Measurements from ENCODE around the gene TAS2R40. TPM values are rescaled to one million over a fixed set of nuclear protein-coding genes. Genes with fewer than 3 reads are reported as not detected.

Gene TAS2R40
- total RNA-seq, 4 donors from 2014 or later = not detected

- no peak overlapping the region for H3K4me3 ChIP-seq
- DNase-seq = no peak
- no peak for TF ChIP-seq POLR2AphosphoS5 (IDR thresholded peaks at IDR 0.05)
- no peak for TF ChIP-seq CTCF (IDR thresholded peaks at IDR 0.05)
- no peak for TF ChIP-seq EP300 (IDR thresholded peaks at IDR 0.05; ENCODE audit: low read depth)
- TF ChIP-seq POLR2A (IDR thresholded peaks at IDR 0.05) = no peak
- H3K9me3 ChIP-seq = no peaks in the 10 kb centered on the region
- H3K36me3 ChIP-seq = no peaks in the 10 kb centered on the region
- H3K27me3 ChIP-seq = no peaks in the 10 kb centered on the region
- intact Hi-C loops (cut with DNase I; ENCODE audit: low total_unique reads) (no loop called here), in situ Hi-C loops (cut with MboI; ENCODE audit: low pct_ligation_motif_present in 1 of 4, low pct_unique_long_range_greater_than_20kb in 1 of 4, low sequenced_read_pairs in 3 of 4) (no loop called here)
- no peak overlapping the region for H3K27ac ChIP-seq
- peaks cover 0 to 22% (median 12%) of the 10 kb centered on the region in 4 donors for H3K4me1 ChIP-seq
Measured at GRCh38 chr7:143250199-143250598, 28.4 kb downstream of the TAS2R40 start.

- no peak for DNase-seq
- intact Hi-C loops (cut with DNase I; ENCODE audit: low total_unique reads) = no loop called here
- Histone ChIP-seq H3K9me3 (no peaks in the 10 kb centered on the region), H3K4me3 (no peak overlapping the region), H3K4me1 (peaks cover 0 to 17% (median 9%) of the 10 kb centered on the region in 4 donors), H3K36me3 (no peaks in the 10 kb centered on the region), H3K27ac (no peak overlapping the region), H3K27me3 (no peaks in the 10 kb centered on the region)
- TF ChIP-seq POLR2A (IDR thresholded peaks at IDR 0.05) (no peak), POLR2AphosphoS5 (IDR thresholded peaks at IDR 0.05) (no peak), CTCF (IDR thresholded peaks at IDR 0.05) (no peak), EP300 (IDR thresholded peaks at IDR 0.05; ENCODE audit: low read depth) (no peak)
- in situ Hi-C loops (cut with MboI; ENCODE audit: low pct_ligation_motif_present in 1 of 4, low pct_unique_long_range_greater_than_20kb in 1 of 4, low sequenced_read_pairs in 3 of 4) = no loop called here
- 80 to 82% methylated on average over 1 of the region's 1 CpG for WGBS, 2 donors (ENCODE audit: low coverage in 1 of 2)
Measured at GRCh38 chr7:143250822-143251221, 29.0 kb downstream of the TAS2R40 start.

- intact Hi-C loops (cut with DNase I; ENCODE audit: low total_unique reads) = no loop called here
- Histone ChIP-seq H3K4me3 (no peak overlapping the region), H3K27ac (no peak overlapping the region), H3K36me3 (no peaks in the 10 kb centered on the region), H3K4me1 (peaks cover 0 to 17% (median 9%) of the 10 kb centered on the region in 4 donors), H3K9me3 (no peaks in the 10 kb centered on the region), H3K27me3 (no peaks in the 10 kb centered on the region)
- WGBS, 2 donors (ENCODE audit: low coverage in 1 of 2) = 82% methylated on average over 2 of the region's 2 CpGs; no CpG with 5 or more reads in 1 of the 2 donors
- in situ Hi-C loops (cut with MboI; ENCODE audit: low pct_ligation_motif_present in 1 of 4, low pct_unique_long_range_greater_than_20kb in 1 of 4, low sequenced_read_pairs in 3 of 4) = no loop called here
- no peak for TF ChIP-seq EP300 (IDR thresholded peaks at IDR 0.05; ENCODE audit: low read depth)
- no peak for TF ChIP-seq POLR2A (IDR thresholded peaks at IDR 0.05)
- TF ChIP-seq POLR2AphosphoS5 (IDR thresholded peaks at IDR 0.05) = no peak
- DNase-seq = no peak
Measured at GRCh38 chr7:143252006-143252405, 30.2 kb downstream of the TAS2R40 start.

GRCh38 chr7:143255564-143255963 lies 33.7 kb downstream of the TAS2R40 start:
- intact Hi-C loops (cut with DNase I; ENCODE audit: low total_unique reads) = no loop called here
- in situ Hi-C loops (cut with MboI; ENCODE audit: low pct_ligation_motif_present in 1 of 4, low pct_unique_long_range_greater_than_20kb in 1 of 4, low sequenced_read_pairs in 3 of 4) = no loop called here
- H3K27ac ChIP-seq = no peak overlapping the region
- no peak overlapping the region for H3K4me3 ChIP-seq
- TF ChIP-seq POLR2A (IDR thresholded peaks at IDR 0.05) (no peak), EP300 (IDR thresholded peaks at IDR 0.05; ENCODE audit: low read depth) (no peak), CTCF (IDR thresholded peaks at IDR 0.05) (no peak), POLR2AphosphoS5 (IDR thresholded peaks at IDR 0.05) (no peak)
- H3K4me1 ChIP-seq = peaks cover 0 to 22% (median 5%) of the 10 kb centered on the region in 4 donors
- WGBS, 2 donors (ENCODE audit: low coverage in 1 of 2) = 71 to 74% methylated on average over 3 of the region's 3 CpGs
- no peaks in the 10 kb centered on the region for H3K36me3 ChIP-seq
- DNase-seq = no peak
- H3K9me3 ChIP-seq = no peaks in the 10 kb centered on the region
- H3K27me3 ChIP-seq = no peaks in the 10 kb centered on the region

- Histone ChIP-seq H3K9me3 (no peaks in the 10 kb centered on the region), H3K36me3 (no peaks in the 10 kb centered on the region), H3K27me3 (no peaks in the 10 kb centered on the region), H3K4me1 (peaks cover 0 to 22% (median 5%) of the 10 kb centered on the region in 4 donors), H3K27ac (no peak overlapping the region), H3K4me3 (no peak overlapping the region)
- intact Hi-C loops (cut with DNase I; ENCODE audit: low total_unique reads) (no loop called here), in situ Hi-C loops (cut with MboI; ENCODE audit: low pct_ligation_motif_present in 1 of 4, low pct_unique_long_range_greater_than_20kb in 1 of 4, low sequenced_read_pairs in 3 of 4) (no loop called here)
- no peak for DNase-seq
- TF ChIP-seq POLR2A (IDR thresholded peaks at IDR 0.05) (no peak), CTCF (IDR thresholded peaks at IDR 0.05) (no peak), POLR2AphosphoS5 (IDR thresholded peaks at IDR 0.05) (no peak), EP300 (IDR thresholded peaks at IDR 0.05; ENCODE audit: low read depth) (no peak)
- WGBS, 2 donors (ENCODE audit: low coverage in 1 of 2) = 86 to 96% methylated on average over 2 to 3 of the region's 3 CpGs
Measured at GRCh38 chr7:143256325-143256724, 34.5 kb downstream of the TAS2R40 start.
